WTC11 (cell line): ENCODE data around the gene AIF1.

Source experiments
- CTCF ChIP-seq: fragments of 200-600 bp; IDR thresholded peaks from 2 replicates; pipeline ENCODE4 v1.8.0; 2022; ENCODE audit warnings: antibody characterized with exemption
- ERG ChIP-seq: fragments of 250-450 bp; sonication (Bioruptor Pico); IDR thresholded peaks from 2 replicates; pipeline ENCODE4 v1.8.0; 2021; ENCODE audit warnings: mild to moderate bottlenecking
- ESRRA ChIP-seq: sonication (generic); formaldehyde crosslinking; IDR thresholded peaks from 2 replicates; pipeline ENCODE4 v1.8.1; 2022; ENCODE audit warnings: mild to moderate bottlenecking, missing genetic modification reagents, borderline replicate concordance
- MAX ChIP-seq: sonication (generic); formaldehyde crosslinking; IDR thresholded peaks from 2 replicates; pipeline ENCODE4 v1.8.0; 2022; ENCODE audit warnings: mild to moderate bottlenecking, missing genetic modification reagents
- MLX ChIP-seq: sonication (generic); formaldehyde crosslinking; IDR thresholded peaks from 2 replicates; pipeline ENCODE4 v1.8.1; 2023; ENCODE audit warnings: mild to moderate bottlenecking, missing genetic modification reagents, moderate library complexity
- NFYB ChIP-seq: sonication (generic); formaldehyde crosslinking; conservative IDR thresholded peaks from 2 replicates; pipeline ENCODE4 v1.8.0; 2022; ENCODE audit warnings: low read depth, missing genetic modification reagents
- NR2C2 ChIP-seq: sonication (generic); formaldehyde crosslinking; IDR thresholded peaks from 2 replicates; pipeline ENCODE4 v1.8.0; 2022; ENCODE audit warnings: mild to moderate bottlenecking, missing genetic modification reagents
- TEAD4 ChIP-seq: sonication (generic); formaldehyde crosslinking; IDR thresholded peaks from 2 replicates; pipeline ENCODE4 v1.8.0; 2022; ENCODE audit warnings: mild to moderate bottlenecking, missing genetic modification reagents
- ZNF232 ChIP-seq: sonication (generic); formaldehyde crosslinking; IDR thresholded peaks from 2 replicates; pipeline ENCODE4 v1.8.0; 2022; ENCODE audit warnings: mild to moderate bottlenecking, missing genetic modification reagents
- ZNF281 ChIP-seq: sonication (generic); formaldehyde crosslinking; IDR thresholded peaks from 2 replicates; pipeline ENCODE4 v1.8.0; 2023; ENCODE audit warnings: mild to moderate bottlenecking, missing genetic modification reagents
- ZNF425 ChIP-seq: fragments of 250-450 bp; sonication (Bioruptor Pico); conservative IDR thresholded peaks from 2 replicates; pipeline ENCODE4 v1.9.0; 2021; ENCODE audit warnings: mild to moderate bottlenecking

- TF ChIP-seq ESRRA (CRISPR knock-in tag): no peak
- no peak for TF ChIP-seq CTCF
- TF ChIP-seq ERG (CRISPR knock-in tag): no peak
- no peak for TF ChIP-seq MLX (CRISPR knock-in tag)
- TF ChIP-seq MAX (CRISPR knock-in tag): no peak
- no peak for TF ChIP-seq ZNF425 (CRISPR knock-in tag)
- no peak for TF ChIP-seq NFYB
- TF ChIP-seq TEAD4 (CRISPR knock-in tag): no peak
- no peak for TF ChIP-seq ZNF281
- TF ChIP-seq NR2C2: no peak
- no peak for TF ChIP-seq ZNF232
These were observed 28.3 kb upstream of the AIF1 start for GRCh38 chr6:31586599-31587281.
